ENCODE measurements around the gene SELENOM. TPM values are rescaled to one million over a fixed set of nuclear protein-coding genes. Genes with fewer than 3 reads are reported as not detected.
A peak's percentile ranks its signal among the peaks of the same experiment; 100 is the strongest.

The SELENOM gene
- total RNA-seq, 1 experiment from 2014 or later, result 16.3 TPM

- ChIA-PET CTCF (interaction anchor here (1.0 to 7.3 kb wide), 2 partner anchors 34 to 45 kb away, joined by 3 to 73 read pairs; partner anchors contain the start of gene SELENOM), POLR2A (no interaction called here)
- DNase-seq (ENCODE audit: low spot score) (no peak), ATAC-seq (no peak)
- Mint-ChIP-seq H3K9me3 (peaks cover 21% of the 10 kb centered on the region), H3K4me1 (peaks cover 22% of the 10 kb centered on the region), H3K27ac (no peak overlapping the region), H3K36me3 (peaks cover 4% of the 10 kb centered on the region; the same call in 1 of the 2 replicates), H3K27me3 (ENCODE audit: low read depth) (peaks cover 14% of the 10 kb centered on the region), H3K4me3 (no peak overlapping the region)
- no peak for TF ChIP-seq ZSCAN18 (CRISPR knock-in tag; IDR thresholded peaks at IDR 0.05)
- TF ChIP-seq ETV6 (CRISPR knock-in tag; IDR thresholded peaks at IDR 0.05), result no peak
- no peak for TF ChIP-seq TEAD1 (CRISPR knock-in tag; IDR thresholded peaks at IDR 0.05)
- no peak for TF ChIP-seq ZNF532 (CRISPR knock-in tag; IDR thresholded peaks at IDR 0.05; ENCODE audit: borderline replicate concordance)
- no peak for TF ChIP-seq PREB (CRISPR knock-in tag; IDR thresholded peaks at IDR 0.05; ENCODE audit: borderline replicate concordance)
- TF ChIP-seq PRRX2 (CRISPR knock-in tag; IDR thresholded peaks at IDR 0.05), result no peak
- TF ChIP-seq TCF7 (CRISPR knock-in tag; IDR thresholded peaks at IDR 0.05; ENCODE audit: low read depth), result no peak
- no peak for TF ChIP-seq ZNF416 (CRISPR knock-in tag; IDR thresholded peaks at IDR 0.05)
- no peak for TF ChIP-seq ZNF425 (CRISPR knock-in tag; conservative IDR thresholded peaks at IDR 0.05)
Observed at GRCh38 chr22:31142285-31142684, 34.9 kb upstream of the SELENOM start.

- Mint-ChIP-seq H3K36me3 (0 out of 2 replicates have a peak, but pooled peaks cover 4% of the 10 kb centered on the region), H3K9me3 (peaks cover 14% of the 10 kb centered on the region), H3K27ac (peak overlapping the region; percentile 70; the same call in 1 of the 2 replicates), H3K4me3 (no peak overlapping the region), H3K4me1 (peaks cover 22% of the 10 kb centered on the region), H3K27me3 (ENCODE audit: low read depth) (peaks cover 12% of the 10 kb centered on the region)
- CTCF ChIA-PET, result interaction anchor here (2.3 to 7.3 kb wide), 4 partner anchors 33 to 60 kb away, joined by 15 to 73 read pairs (median 28); partner anchors contain the start of genes SELENOM and SMTN
- no peak for DNase-seq (ENCODE audit: low spot score)
- POLR2A ChIA-PET, result interaction anchor here (0.5 to 2.6 kb wide), 2 partner anchors 14 kb away, joined by 3 to 16 read pairs; no protein-coding TSS in a partner anchor
- ATAC-seq, result no peak
- no peak for TF ChIP-seq EMX1 (CRISPR knock-in tag; IDR thresholded peaks at IDR 0.05)
- TF ChIP-seq ZNF396 (CRISPR knock-in tag; IDR thresholded peaks at IDR 0.05; ENCODE audit: borderline replicate concordance), result no peak
- no peak for TF ChIP-seq ATF3 (CRISPR knock-in tag; conservative IDR thresholded peaks at IDR 0.05)
- TF ChIP-seq SMAD4 (CRISPR knock-in tag; IDR thresholded peaks at IDR 0.05), result no peak
- no peak for TF ChIP-seq ETV6 (CRISPR knock-in tag; IDR thresholded peaks at IDR 0.05)
- TF ChIP-seq HMGXB4 (CRISPR knock-in tag; IDR thresholded peaks at IDR 0.05), result no peak
- no peak for TF ChIP-seq NR3C1 (CRISPR knock-in tag; conservative IDR thresholded peaks at IDR 0.05; ENCODE audit: low read depth)
- no peak for TF ChIP-seq ZBTB21 (CRISPR knock-in tag; IDR thresholded peaks at IDR 0.05; ENCODE audit: borderline replicate concordance)
- no peak for TF ChIP-seq ZNF281 (CRISPR knock-in tag; IDR thresholded peaks at IDR 0.05)
- no peak for TF ChIP-seq E2F5 (CRISPR knock-in tag; IDR thresholded peaks at IDR 0.05)
- no peak for TF ChIP-seq NFE2L1 (CRISPR knock-in tag; IDR thresholded peaks at IDR 0.05)
- TF ChIP-seq ZNF219 (CRISPR knock-in tag; IDR thresholded peaks at IDR 0.05; ENCODE audit: borderline replicate concordance), result no peak
Observed at GRCh38 chr22:31141551-31141950, 34.2 kb upstream of the SELENOM start.
